Keratinocyte (primary cell): ENCODE results near the gene OPHN1.

Experiments used
- CTCF ChIP-seq, 3 experiments: IDR thresholded peaks in 1 of 3; conservative IDR thresholded peaks in 1 of 3; optimal IDR thresholded peaks in 1 of 3; 2 replicates in 2 of 3; 3 replicates in 1 of 3; pipeline versions ENCODE3 to v1.5.1; 2011; ENCODE audit warnings: low read length in 3 of 3, mild to moderate bottlenecking in 3 of 3, moderate library complexity in 2 of 3, control low read depth in 1 of 3, inconsistent platforms in 1 of 3; ENCODE audit not compliant: insufficient read depth in 2 of 3; ENCODE audit errors: extremely low read depth in 1 of 3
- EZH2 ChIP-seq: IDR thresholded peaks from one replicate; pipeline ENCODE4 v1.6.1; 2012; ENCODE audit warnings: inconsistent platforms, mild to moderate bottlenecking, low read length, moderate library complexity

- no peak for TF ChIP-seq CTCF (optimal IDR thresholded peaks at IDR 0.05 in 1 of 3, IDR thresholded peaks at IDR 0.05 in 1 of 3, conservative IDR thresholded peaks at IDR 0.05 in 1 of 3; ENCODE audit: extremely low read depth in 1 of 3, insufficient read depth in 2 of 3, low read length in 3 of 3)
- TF ChIP-seq EZH2: no peak
Observed at GRCh38 chrX:68254738-68255645, 178.3 kb downstream of the OPHN1 start.
